Subcutaneous adipose tissue (tissue), 4 donors: ENCODE results near the gene RAD18. TPM values are rescaled to one million over a fixed set of nuclear protein-coding genes. Genes with fewer than 3 reads are reported as not detected.

Experiments used
- CTCF ChIP-seq: fragments of 450-650 bp; IDR thresholded peaks from one replicate; pipeline ENCODE4 v1.5.1; 2016; ENCODE audit warnings: low read depth, mild to moderate bottlenecking, control low read depth, antibody characterized with exemption, moderate library complexity
- total RNA-seq, 4 donors: library from RNA; depleted of rRNA; stranded (reverse); fragments of >200 nt; gene quantifications; one replicate each; pipeline ENCODE4 v1.1.0, GENCODE V29; 2016

The RAD18 gene
- total RNA-seq, 4 donors from 2014 or later, result 5.9 to 12.2 (median 9.9) TPM

GRCh38 chr3:8990266-8991215 lies 27.3 kb upstream of the RAD18 start:
- TF ChIP-seq CTCF, result no peak

GRCh38 chr3:8988791-8989558 lies 25.7 kb upstream of the RAD18 start:
- TF ChIP-seq CTCF, result no peak

- no peak for TF ChIP-seq CTCF
Observed at GRCh38 chr3:8988384-8988655, 25.0 kb upstream of the RAD18 start.

- TF ChIP-seq CTCF, result no peak
Observed at GRCh38 chr3:8987645-8988383, 24.5 kb upstream of the RAD18 start.

- no peak for TF ChIP-seq CTCF
Observed at GRCh38 chr3:8987226-8987625, 24.0 kb upstream of the RAD18 start.

- TF ChIP-seq CTCF, result no peak
Observed at GRCh38 chr3:8986741-8987140, 23.5 kb upstream of the RAD18 start.

GRCh38 chr3:8985876-8986275 lies 22.6 kb upstream of the RAD18 start:
- no peak for TF ChIP-seq CTCF
